K562 (cell line): ENCODE measurements around the gene GNG11. TPM values are rescaled to one million over a fixed set of nuclear protein-coding genes. Genes with fewer than 3 reads are reported as not detected.

ENCODE experiments used
- ATAC-seq: fragments of 200-7000 bp; cut with Tn5 transposase; 3 replicates; pipeline ENCODE4 v1.9.1; 2020; ENCODE audit warnings: moderate library complexity
- BruUV-seq: library from RNA; stranded (reverse); fragments of 400-500 nt; replicated peaks from 2 replicates; lab custom pipeline; 2021; lab: Mats Ljungman, UMichigan
- CTCF ChIA-PET: fragments of 300-600 bp; formaldehyde crosslinking; extraction: SDS; loops from one replicate; lab custom pipeline; 2021; ENCODE audit warnings: low intra/inter-chr PET ratio; lab: Yijun Ruan, JAX
- POLR2A ChIA-PET: fragments of 300-600, 350-650 bp; sonication (Branson Sonifier 250); formaldehyde crosslinking; extraction: SDS; loops from one replicate; lab custom pipeline; 2021; ENCODE audit warnings: antibody characterized with exemption, inconsistent platforms; lab: Yijun Ruan, JAX
- DNase-seq, 4 experiments: peaks; one replicate each; pipeline versions ENCODE4 v3.0.0 to v3.0.0-alpha.2; 2011 to 2018; ENCODE audit warnings: low spot score in 3 of 4, mixed read lengths in 3 of 4; ENCODE audit errors: extremely low read depth in 1 of 4
- FAIRE-seq: peaks from 2 replicates; lab custom pipeline; 2011; peaks lifted over from hg19 to GRCh38; lab: Jason Lieb, UNC
- H2AFZ ChIP-seq: 2 replicates; pipeline ENCODE4 v1.6.0; 2011; ENCODE audit warnings: low read depth, low read length, control low read depth, inconsistent platforms
- H3K27ac ChIP-seq: fragments of 200-600 bp; 3 replicates; pipeline ENCODE4 v1.8.0; 2011; ENCODE audit warnings: low read depth, mild to moderate bottlenecking, control low read depth, inconsistent platforms, low read length, moderate library complexity, mixed read lengths; ENCODE audit errors: extremely low read depth
- H3K27me3 ChIP-seq, 2 experiments: fragments of 300-600 bp in 1 of 2; 2 replicates in 1 of 2; 3 replicates in 1 of 2; pipeline versions ENCODE4 v1.6.0 to v1.8.0; 2011; ENCODE audit warnings: inconsistent platforms in 2 of 2, low read length in 2 of 2, mild to moderate bottlenecking in 1 of 2, mixed read lengths in 1 of 2, moderate library complexity in 1 of 2; ENCODE audit not compliant: control insufficient read depth in 2 of 2, insufficient read depth in 2 of 2
- H3K36me3 ChIP-seq: fragments of 300-600 bp; 3 replicates; pipeline ENCODE4 v1.8.0; 2011; ENCODE audit warnings: mild to moderate bottlenecking, low read length, inconsistent platforms; ENCODE audit not compliant: control insufficient read depth, insufficient read depth
- H3K4me1 ChIP-seq, 2 experiments: fragments of 200-600 bp in 1 of 2; replicated peaks in 1 of 2; 2 replicates in 1 of 2; 3 replicates in 1 of 2; pipeline versions ENCODE4 v1.5.1 to v1.8.0; 2011; ENCODE audit warnings: inconsistent platforms in 2 of 2, low read length in 2 of 2, mild to moderate bottlenecking in 1 of 2, mixed read lengths in 1 of 2, moderate library complexity in 1 of 2; ENCODE audit not compliant: control insufficient read depth in 2 of 2, insufficient read depth in 2 of 2
- H3K4me2 ChIP-seq: 2 replicates; pipeline ENCODE4 v1.6.1; 2011; ENCODE audit warnings: low read length, control low read depth, inconsistent platforms, mixed read lengths; ENCODE audit not compliant: insufficient read depth
- H3K4me3 ChIP-seq: fragments of 200-600 bp; sonication (generic), shearing (Covaris generic); 2 replicates; pipeline ENCODE4 v1.5.1; 2016; ENCODE audit warnings: control low read depth, inconsistent platforms
- H3K79me2 ChIP-seq: fragments of 200-600 bp; 3 replicates; pipeline ENCODE4 v1.8.0; 2011; ENCODE audit warnings: low read length, inconsistent platforms; ENCODE audit not compliant: control insufficient read depth, insufficient read depth
- H3K9ac ChIP-seq, 2 experiments: 2 replicates each; pipeline versions ENCODE4 v1.6.0 to v1.6.1; 2011; ENCODE audit warnings: low read depth in 2 of 2, low read length in 2 of 2, control low read depth in 1 of 2, inconsistent platforms in 1 of 2, mild to moderate bottlenecking in 1 of 2, mixed read lengths in 1 of 2; ENCODE audit not compliant: insufficient read depth in 1 of 2
- H3K9me1 ChIP-seq: one replicate; pipeline ENCODE4 v1.6.0; 2011; ENCODE audit warnings: inconsistent platforms, mild to moderate bottlenecking, low read length, moderate library complexity; ENCODE audit not compliant: control insufficient read depth, insufficient read depth
- H3K9me3 ChIP-seq: replicated peaks from 2 replicates; pipeline ENCODE4 v1.5.1; 2011; ENCODE audit warnings: low read depth, low read length, inconsistent platforms; ENCODE audit not compliant: control insufficient read depth, insufficient read depth
- H4K20me1 ChIP-seq: replicated peaks from 2 replicates; pipeline ENCODE4 v1.6.1; 2011; ENCODE audit warnings: low read length, inconsistent platforms, mixed read lengths; ENCODE audit not compliant: control insufficient read depth, insufficient read depth
- BDP1 ChIP-seq: IDR thresholded peaks from 3 replicates; pipeline ENCODE4 v1.6.1; 2011; ENCODE audit not compliant: insufficient read length, insufficient read depth
- DDX20 ChIP-seq: fragments of 450-650 bp; IDR thresholded peaks from 2 replicates; pipeline ENCODE4 v1.6.1; 2016; ENCODE audit warnings: missing genetic modification characterization, low read depth, mild to moderate bottlenecking, missing compliant biosample characterization, moderate library complexity
- MAFG ChIP-seq: fragments of 450-650 bp; conservative IDR thresholded peaks from 2 replicates; pipeline ENCODE4 v1.6.1; 2016; ENCODE audit warnings: missing genetic modification characterization, missing compliant biosample characterization
- MBD2 ChIP-seq: sonication (generic); IDR thresholded peaks from 2 replicates; pipeline ENCODE4 v1.6.1; 2016; ENCODE audit warnings: low read depth, borderline replicate concordance
- NFE2 ChIP-seq: IDR thresholded peaks from 2 replicates; pipeline ENCODE4 v1.6.1; 2014; ENCODE audit warnings: antibody characterized with exemption, low read depth
- PPARD ChIP-seq: fragments of 250-450 bp; sonication (Bioruptor Pico); IDR thresholded peaks from 2 replicates; pipeline ENCODE4 v1.8.0; 2022; ENCODE audit warnings: inconsistent platforms, mild to moderate bottlenecking, moderate library complexity
- RBBP5 ChIP-seq: fragments of 200-600 bp; sonication (generic); IDR thresholded peaks from 2 replicates; pipeline ENCODE4 v1.6.1; 2012; ENCODE audit warnings: borderline replicate concordance, mild to moderate bottlenecking, low read length, control low read depth, inconsistent platforms; ENCODE audit not compliant: insufficient read depth, poor library complexity, severe bottlenecking
- SMAD3 ChIP-seq: fragments of 450-650 bp; formaldehyde crosslinking; conservative IDR thresholded peaks from 2 replicates; pipeline ENCODE4 v1.4.0; 2020; ENCODE audit warnings: mild to moderate bottlenecking
- ZBTB1 ChIP-seq: sonication (generic); formaldehyde crosslinking; IDR thresholded peaks from 2 replicates; pipeline ENCODE4 v1.8.1; 2023; ENCODE audit warnings: missing genetic modification reagents, low read depth, mild to moderate bottlenecking, borderline replicate concordance
- ZNF282 ChIP-seq: sonication (generic); formaldehyde crosslinking; IDR thresholded peaks from 2 replicates; pipeline ENCODE4 v1.8.1; 2023; ENCODE audit warnings: missing genetic modification reagents
- ZNF507 ChIP-seq: conservative IDR thresholded peaks from 2 replicates; pipeline ENCODE4 v1.6.1; 2017; ENCODE audit warnings: missing genetic modification characterization, missing compliant biosample characterization
- ZNF584 ChIP-seq: fragments of 200-800 bp; sonication (Bioruptor generic); IDR thresholded peaks from 2 replicates; pipeline ENCODE4 v1.6.1; 2016; ENCODE audit warnings: low read depth, mild to moderate bottlenecking, missing genetic modification characterization, missing compliant biosample characterization
- WGBS: fragments of 100-300 bp; shearing (Covaris generic); methylation state at CpG from one replicate; pipeline ENCODE4 v1.1.6; 2016; ENCODE audit warnings: low coverage, mixed read lengths; ENCODE audit not compliant: insufficient coverage; ENCODE audit errors: missing lambda C conversion rate; 5-methylcytosine and 5-hydroxymethylcytosine counted together
- in situ Hi-C: fragments of 300-500 bp; cut with MboI; formaldehyde crosslinking; loops from 4 replicates; pipeline ENCODE4 v1.15.0; 2018; ENCODE audit warnings: inconsistent platforms, mixed read lengths
- intact Hi-C: fragments of 100-400 bp; cut with micrococcal nuclease; formaldehyde crosslinking; loops from 2 replicates; pipeline ENCODE4 v1.14.2; 2022
- polyA plus RNA-seq, 8 experiments: library from polyadenylated mRNA; depleted of rRNA in 4 of 8; stranded (reverse) in 5 of 8; unstranded in 3 of 8; fragments of >200 nt; fragmentation: Nextera tagmentation in 2 of 8; fragmentation: Illumina TruSeq in 1 of 8; extraction: Ambion mirVana in 2 of 8; extraction: Trizol in 1 of 8; gene quantifications; 2 replicates each; pipeline versions ENCODE4 v1.2.1 to v1.2.3, GENCODE V29; 2011 to 2014; ENCODE audit warnings: inconsistent platforms in 1 of 8, missing spikeins in 1 of 8
- total RNA-seq, 7 experiments: library from RNA; depleted of rRNA in 6 of 7; stranded (reverse); fragments of >200 nt in 6 of 7; fragmentation: Illumina TruSeq in 2 of 7; extraction: Trizol in 2 of 7; gene quantifications; 2 replicates each; pipeline versions ENCODE4 v1.2.1 to v1.2.3, GENCODE V29; 2011 to 2021; ENCODE audit warnings: low replicate concordance in 1 of 7
- TF ChIP-seq, protein P1 (sequence below): sonication (generic); formaldehyde crosslinking; IDR thresholded peaks from 2 replicates; pipeline ENCODE4 v1.8.1; 2023; ENCODE audit warnings: mild to moderate bottlenecking, missing genetic modification reagents
- TF ChIP-seq, protein P2 (sequence below): fragments of 250-450 bp; sonication (Bioruptor Pico); IDR thresholded peaks from 2 replicates; pipeline ENCODE4 v1.4.0; 2020; ENCODE audit warnings: mild to moderate bottlenecking, moderate library complexity, borderline replicate concordance
- TF ChIP-seq, protein P3 (sequence below): fragments of 250-450 bp; sonication (Bioruptor Pico); IDR thresholded peaks from 2 replicates; pipeline ENCODE4 v1.8.0; 2022; ENCODE audit warnings: inconsistent platforms, mild to moderate bottlenecking, moderate library complexity, borderline replicate concordance

Gene GNG11
- total and polyA plus RNA-seq, 9 of the 15 experiments (the other 6 are each of a cell fraction or from before 2014, with no cell fraction given) = 0.06 TPM; not detected in 8

DNA sequence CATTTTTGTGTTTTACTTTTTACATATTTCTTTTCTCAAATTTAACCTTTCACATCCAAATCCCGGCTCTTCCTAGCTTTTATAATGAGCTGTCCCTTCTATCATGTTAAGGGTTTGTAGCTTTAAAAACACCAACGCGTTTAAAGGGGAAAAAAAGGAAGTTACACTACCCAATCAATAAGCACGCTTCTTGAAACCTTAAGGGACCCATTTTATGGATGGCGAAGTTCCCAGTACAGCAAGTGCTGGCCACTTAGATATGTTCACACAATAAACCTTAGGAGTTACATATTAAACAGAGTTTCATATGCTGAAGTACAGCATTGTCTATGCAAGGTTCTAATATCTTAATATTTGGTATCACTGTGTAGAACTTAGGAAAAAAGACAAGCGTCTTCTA lies 1.8 kb downstream of the GNG11 start (continued):
- TF ChIP-seq, protein P1, sequence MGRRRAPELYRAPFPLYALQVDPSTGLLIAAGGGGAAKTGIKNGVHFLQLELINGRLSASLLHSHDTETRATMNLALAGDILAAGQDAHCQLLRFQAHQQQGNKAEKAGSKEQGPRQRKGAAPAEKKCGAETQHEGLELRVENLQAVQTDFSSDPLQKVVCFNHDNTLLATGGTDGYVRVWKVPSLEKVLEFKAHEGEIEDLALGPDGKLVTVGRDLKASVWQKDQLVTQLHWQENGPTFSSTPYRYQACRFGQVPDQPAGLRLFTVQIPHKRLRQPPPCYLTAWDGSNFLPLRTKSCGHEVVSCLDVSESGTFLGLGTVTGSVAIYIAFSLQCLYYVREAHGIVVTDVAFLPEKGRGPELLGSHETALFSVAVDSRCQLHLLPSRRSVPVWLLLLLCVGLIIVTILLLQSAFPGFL (CRISPR knock-in tag) = no peak
- TF ChIP-seq BDP1 = no peak

DNA sequence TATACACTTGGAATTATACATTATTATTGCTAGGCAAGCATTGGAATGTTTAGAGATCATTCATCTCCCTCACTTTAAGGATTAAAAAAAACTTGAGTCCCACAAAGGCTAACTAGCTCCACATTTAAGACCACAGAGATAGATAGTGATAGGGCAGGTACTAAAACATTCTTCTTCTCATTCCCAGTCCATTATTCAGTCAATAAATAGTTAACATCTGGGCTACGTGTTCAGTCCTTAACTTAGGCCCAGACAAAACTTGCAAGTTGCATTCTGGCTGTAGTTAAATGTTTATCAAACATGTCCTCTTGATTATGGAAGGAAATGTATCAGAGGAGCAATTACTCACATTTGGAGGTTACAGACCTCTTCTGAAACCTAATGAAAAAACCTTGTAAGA lies 2.4 kb downstream of the GNG11 start:
- peaks cover 0 to 7% of the 10 kb centered on the region in 2 experiments; a peak in 2 of 5 replicates for H3K4me1 ChIP-seq
- no peak for FAIRE-seq
- H3K27me3 ChIP-seq = peaks cover 16 to 25% of the 10 kb centered on the region in 2 experiments; a peak in 4 of 5 replicates
- in situ Hi-C loops (no loop called here), intact Hi-C loops (no loop called here)
- H3K9me3 ChIP-seq = no peaks in the 10 kb centered on the region
- no TSS peak for BruUV-seq
- H3K36me3 ChIP-seq = no peaks in the 10 kb centered on the region
- CTCF ChIA-PET = no interaction called here
- no peaks in the 10 kb centered on the region for H3K79me2 ChIP-seq
- no peak overlapping the region for H3K9ac ChIP-seq
- H3K27ac ChIP-seq = no peak overlapping the region
- no peaks in the 10 kb centered on the region for H4K20me1 ChIP-seq
- 0% methylated on average over 1 of the region's 1 CpG for WGBS
- H3K4me2 ChIP-seq = no peak overlapping the region
- no peak for ATAC-seq
- POLR2A ChIA-PET = interaction anchor here (0.5 kb wide), 1 partner anchor 57 kb away, joined by 3 read pairs; no protein-coding TSS in a partner anchor
- H2AFZ ChIP-seq = no peak overlapping the region
- H3K4me3 ChIP-seq = no peak overlapping the region
- TF ChIP-seq PPARD (CRISPR knock-in tag) (no peak), ZNF282 (no peak), MBD2 (no peak), ZBTB1 (CRISPR knock-in tag) (no peak), NFE2 (no peak), ZNF507 (tag) (no peak), MAFG (tag) (no peak), SMAD3 (CRISPR knock-in tag) (no peak), ZNF584 (CRISPR knock-in tag) (no peak), DDX20 (tag) (no peak), RBBP5 (no peak)
- TF ChIP-seq, protein P2, sequence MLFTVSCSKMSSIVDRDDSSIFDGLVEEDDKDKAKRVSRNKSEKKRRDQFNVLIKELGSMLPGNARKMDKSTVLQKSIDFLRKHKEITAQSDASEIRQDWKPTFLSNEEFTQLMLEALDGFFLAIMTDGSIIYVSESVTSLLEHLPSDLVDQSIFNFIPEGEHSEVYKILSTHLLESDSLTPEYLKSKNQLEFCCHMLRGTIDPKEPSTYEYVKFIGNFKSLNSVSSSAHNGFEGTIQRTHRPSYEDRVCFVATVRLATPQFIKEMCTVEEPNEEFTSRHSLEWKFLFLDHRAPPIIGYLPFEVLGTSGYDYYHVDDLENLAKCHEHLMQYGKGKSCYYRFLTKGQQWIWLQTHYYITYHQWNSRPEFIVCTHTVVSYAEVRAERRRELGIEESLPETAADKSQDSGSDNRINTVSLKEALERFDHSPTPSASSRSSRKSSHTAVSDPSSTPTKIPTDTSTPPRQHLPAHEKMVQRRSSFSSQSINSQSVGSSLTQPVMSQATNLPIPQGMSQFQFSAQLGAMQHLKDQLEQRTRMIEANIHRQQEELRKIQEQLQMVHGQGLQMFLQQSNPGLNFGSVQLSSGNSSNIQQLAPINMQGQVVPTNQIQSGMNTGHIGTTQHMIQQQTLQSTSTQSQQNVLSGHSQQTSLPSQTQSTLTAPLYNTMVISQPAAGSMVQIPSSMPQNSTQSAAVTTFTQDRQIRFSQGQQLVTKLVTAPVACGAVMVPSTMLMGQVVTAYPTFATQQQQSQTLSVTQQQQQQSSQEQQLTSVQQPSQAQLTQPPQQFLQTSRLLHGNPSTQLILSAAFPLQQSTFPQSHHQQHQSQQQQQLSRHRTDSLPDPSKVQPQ (CRISPR knock-in tag) = no peak
- TF ChIP-seq, protein P3, sequence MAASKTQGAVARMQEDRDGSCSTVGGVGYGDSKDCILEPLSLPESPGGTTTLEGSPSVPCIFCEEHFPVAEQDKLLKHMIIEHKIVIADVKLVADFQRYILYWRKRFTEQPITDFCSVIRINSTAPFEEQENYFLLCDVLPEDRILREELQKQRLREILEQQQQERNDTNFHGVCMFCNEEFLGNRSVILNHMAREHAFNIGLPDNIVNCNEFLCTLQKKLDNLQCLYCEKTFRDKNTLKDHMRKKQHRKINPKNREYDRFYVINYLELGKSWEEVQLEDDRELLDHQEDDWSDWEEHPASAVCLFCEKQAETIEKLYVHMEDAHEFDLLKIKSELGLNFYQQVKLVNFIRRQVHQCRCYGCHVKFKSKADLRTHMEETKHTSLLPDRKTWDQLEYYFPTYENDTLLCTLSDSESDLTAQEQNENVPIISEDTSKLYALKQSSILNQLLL (CRISPR knock-in tag) = no peak
- DNase-seq = no peak
- no peaks in the 10 kb centered on the region for H3K9me1 ChIP-seq
